Rectal smooth muscle tissue (tissue), 1 donor: ENCODE data around the gene MMS19.

Source experiments
- H3K27ac ChIP-seq: one replicate; pipeline ENCODE4 v1.7.0; 2013; ENCODE audit warnings: low read depth, low read length, inconsistent platforms
- H3K27me3 ChIP-seq: one replicate; pipeline ENCODE4 v1.7.0; 2013; ENCODE audit warnings: low read length; ENCODE audit not compliant: control insufficient read depth, insufficient read depth
- H3K36me3 ChIP-seq: one replicate; pipeline ENCODE4 v1.7.0; 2013; ENCODE audit warnings: low read length; ENCODE audit not compliant: control insufficient read depth, insufficient read depth
- H3K4me1 ChIP-seq: one replicate; pipeline ENCODE4 v1.7.0; 2013; ENCODE audit warnings: low read length; ENCODE audit not compliant: control insufficient read depth, insufficient read depth
- H3K4me3 ChIP-seq: one replicate; pipeline ENCODE4 v1.7.0; 2013; ENCODE audit warnings: low read length
- H3K9ac ChIP-seq: one replicate; pipeline ENCODE4 v1.7.0; 2013; ENCODE audit warnings: low read length

The MMS19 gene

GRCh38 chr10:97465982-97466381 is 32.2 kb downstream of the MMS19 start:
- Histone ChIP-seq H3K27ac (no peak overlapping the region), H3K36me3 (peaks cover 62% of the 10 kb centered on the region), H3K4me1 (no peaks in the 10 kb centered on the region), H3K9ac (no peak overlapping the region), H3K4me3 (no peak overlapping the region), H3K27me3 (no peaks in the 10 kb centered on the region)

GRCh38 chr10:97464226-97464625 is 34.0 kb downstream of the MMS19 start:
- Histone ChIP-seq H3K27me3 (no peaks in the 10 kb centered on the region), H3K4me1 (no peaks in the 10 kb centered on the region), H3K9ac (no peak overlapping the region), H3K36me3 (peaks cover 60% of the 10 kb centered on the region), H3K4me3 (no peak overlapping the region), H3K27ac (no peak overlapping the region)

GRCh38 chr10:97463363-97464132 is 34.7 kb downstream of the MMS19 start:
- H3K4me3 ChIP-seq: no peak overlapping the region
- peaks cover 59% of the 10 kb centered on the region for H3K36me3 ChIP-seq
- no peaks in the 10 kb centered on the region for H3K27me3 ChIP-seq
- H3K9ac ChIP-seq: no peak overlapping the region
- no peaks in the 10 kb centered on the region for H3K4me1 ChIP-seq
- H3K27ac ChIP-seq: no peak overlapping the region

GRCh38 chr10:97462309-97462708 is 35.9 kb downstream of the MMS19 start:
- Histone ChIP-seq H3K4me1 (no peaks in the 10 kb centered on the region), H3K27ac (no peak overlapping the region), H3K4me3 (no peak overlapping the region), H3K9ac (no peak overlapping the region), H3K36me3 (peaks cover 54% of the 10 kb centered on the region), H3K27me3 (no peaks in the 10 kb centered on the region)

- no peaks in the 10 kb centered on the region for H3K4me1 ChIP-seq
- no peak overlapping the region for H3K27ac ChIP-seq
- no peaks in the 10 kb centered on the region for H3K27me3 ChIP-seq
- peaks cover 37% of the 10 kb centered on the region for H3K36me3 ChIP-seq
- no peak overlapping the region for H3K9ac ChIP-seq
- no peak overlapping the region for H3K4me3 ChIP-seq
Observed at GRCh38 chr10:97459933-97460332, 38.3 kb downstream of the MMS19 start.

GRCh38 chr10:97459111-97459510 is 39.1 kb downstream of the MMS19 start:
- Histone ChIP-seq H3K27ac (no peak overlapping the region), H3K36me3 (peaks cover 37% of the 10 kb centered on the region), H3K4me3 (no peak overlapping the region), H3K27me3 (no peaks in the 10 kb centered on the region), H3K9ac (no peak overlapping the region), H3K4me1 (no peaks in the 10 kb centered on the region)

- Histone ChIP-seq H3K4me3 (no peak overlapping the region), H3K27ac (no peak overlapping the region), H3K27me3 (no peaks in the 10 kb centered on the region), H3K4me1 (no peaks in the 10 kb centered on the region), H3K9ac (no peak overlapping the region), H3K36me3 (peaks cover 35% of the 10 kb centered on the region)
Observed at GRCh38 chr10:97456686-97457065, 41.5 kb downstream of the MMS19 start.

- Histone ChIP-seq H3K27me3 (no peaks in the 10 kb centered on the region), H3K36me3 (peaks cover 30% of the 10 kb centered on the region), H3K9ac (no peak overlapping the region), H3K4me1 (no peaks in the 10 kb centered on the region), H3K4me3 (no peak overlapping the region), H3K27ac (no peak overlapping the region)
Observed at GRCh38 chr10:97456034-97456685, 42.1 kb downstream of the MMS19 start.

- Histone ChIP-seq H3K36me3 (peaks cover 17% of the 10 kb centered on the region), H3K27ac (no peak overlapping the region), H3K4me1 (no peaks in the 10 kb centered on the region), H3K9ac (no peak overlapping the region), H3K27me3 (no peaks in the 10 kb centered on the region), H3K4me3 (no peak overlapping the region)
Observed at GRCh38 chr10:97454330-97455036, 43.7 kb downstream of the MMS19 start.

GRCh38 chr10:97452352-97452751 is 45.9 kb downstream of the MMS19 start:
- Histone ChIP-seq H3K4me3 (no peak overlapping the region), H3K27me3 (no peaks in the 10 kb centered on the region), H3K36me3 (peaks cover 6% of the 10 kb centered on the region), H3K27ac (no peak overlapping the region), H3K9ac (no peak overlapping the region), H3K4me1 (peaks cover 3% of the 10 kb centered on the region)

- Histone ChIP-seq H3K36me3 (peaks cover 6% of the 10 kb centered on the region), H3K27me3 (no peaks in the 10 kb centered on the region), H3K4me3 (no peak overlapping the region), H3K27ac (no peak overlapping the region), H3K4me1 (peaks cover 3% of the 10 kb centered on the region), H3K9ac (no peak overlapping the region)
Observed at GRCh38 chr10:97451605-97452004, 46.6 kb downstream of the MMS19 start.

GRCh38 chr10:97450828-97451227 is 47.4 kb downstream of the MMS19 start:
- Histone ChIP-seq H3K27me3 (no peaks in the 10 kb centered on the region), H3K36me3 (peaks cover 6% of the 10 kb centered on the region), H3K4me3 (no peak overlapping the region), H3K27ac (no peak overlapping the region), H3K9ac (no peak overlapping the region), H3K4me1 (peaks cover 3% of the 10 kb centered on the region)
